ENCODE measurements around the gene GPNMB. TPM values are rescaled to one million over a fixed set of nuclear protein-coding genes. Genes with fewer than 3 reads are reported as not detected.
"Not testable (repeated sequence)": the region's sequence is repeated elsewhere in the genome, so short reads cannot be mapped to it uniquely, and the experiment has no call there.

The GPNMB gene
- 146 and 188 TPM in 2 replicates for total RNA-seq (2014; rRNA removed; shearing (Covaris generic))

DNA sequence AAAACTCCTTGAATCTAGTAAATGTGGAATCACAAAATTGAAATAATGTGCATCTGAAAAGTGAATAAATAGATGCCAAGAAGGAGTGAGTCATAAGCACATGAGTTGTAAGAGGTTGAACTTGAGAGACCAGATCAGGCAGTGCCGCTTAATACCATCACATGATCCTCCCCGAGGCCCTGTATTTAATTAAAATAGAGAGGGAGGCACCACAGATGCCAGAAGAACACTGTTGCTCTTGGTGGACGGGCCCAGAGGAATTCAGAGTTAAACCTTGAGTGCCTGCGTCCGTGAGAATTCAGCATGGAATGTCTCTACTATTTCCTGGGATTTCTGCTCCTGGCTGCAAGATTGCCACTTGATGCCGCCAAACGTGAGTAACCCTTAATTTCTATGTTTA lies at the start of gene GPNMB:
GPNMB (plus strand) TSS at position 221 of the 400 bp plus-strand sequence; CDS start at position 304, 83 bp downstream.
- DNase-seq (ENCODE audit: low read depth), result peak; percentile 94

DNA sequence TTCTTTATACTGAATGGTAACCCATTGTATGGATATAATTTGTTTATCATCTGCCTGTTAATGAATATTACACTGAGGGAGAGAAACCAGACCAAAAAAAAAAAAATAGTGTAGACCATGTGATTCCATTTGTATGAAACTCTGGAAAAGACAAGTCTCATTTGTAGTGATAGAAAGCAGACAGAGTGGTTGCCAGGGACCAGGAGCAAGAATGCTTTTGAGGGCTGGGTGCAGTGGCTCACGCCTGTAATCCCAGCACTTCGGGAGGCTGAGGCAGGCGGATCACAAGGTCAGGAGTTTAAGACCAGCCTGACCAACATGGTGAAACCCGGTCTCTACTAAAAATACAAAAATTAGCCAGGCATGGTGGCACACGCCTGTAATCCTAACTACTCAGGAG lies 48.8 kb upstream of the GPNMB start:
- DNase-seq (ENCODE audit: low read depth), result not testable (repeated sequence)

DNA sequence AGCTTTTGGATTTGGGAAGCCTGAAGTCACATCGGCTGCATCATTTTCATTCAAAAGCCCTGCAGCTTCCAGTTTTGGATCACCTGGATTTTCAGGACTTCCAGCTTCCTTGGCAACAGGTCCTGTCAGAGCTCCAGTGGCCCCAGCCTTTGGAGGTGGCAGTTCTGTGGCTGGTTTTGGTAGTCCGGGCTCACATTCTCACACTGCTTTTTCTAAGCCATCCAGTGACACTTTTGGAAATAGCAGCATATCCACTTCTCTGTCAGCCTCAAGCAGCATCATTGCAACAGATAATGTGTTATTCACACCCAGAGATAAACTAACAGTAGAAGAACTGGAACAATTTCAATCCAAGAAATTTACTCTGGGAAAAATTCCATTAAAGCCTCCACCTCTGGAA lies 46.2 kb upstream of the GPNMB start:
- DNase-seq (ENCODE audit: low read depth), result no peak

DNA sequence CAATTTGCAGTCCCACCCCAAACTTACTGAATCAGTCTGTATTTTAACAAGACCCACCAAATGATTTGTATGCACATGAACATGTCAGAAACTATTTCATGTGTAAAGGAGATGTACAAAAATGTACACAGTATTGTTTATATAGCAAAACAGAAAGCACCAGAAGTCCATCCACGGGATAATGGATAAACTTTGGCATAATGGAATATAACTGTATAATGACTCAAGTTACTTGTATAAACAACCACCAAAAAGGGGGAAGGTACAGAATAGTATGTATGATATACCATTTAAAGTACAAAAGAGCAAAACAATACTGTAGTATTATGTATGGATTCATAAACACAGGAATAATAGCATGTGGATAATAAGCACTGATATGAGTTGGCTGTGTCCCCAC lies 42.3 kb upstream of the GPNMB start:
- no peak for DNase-seq (ENCODE audit: low read depth)

DNA sequence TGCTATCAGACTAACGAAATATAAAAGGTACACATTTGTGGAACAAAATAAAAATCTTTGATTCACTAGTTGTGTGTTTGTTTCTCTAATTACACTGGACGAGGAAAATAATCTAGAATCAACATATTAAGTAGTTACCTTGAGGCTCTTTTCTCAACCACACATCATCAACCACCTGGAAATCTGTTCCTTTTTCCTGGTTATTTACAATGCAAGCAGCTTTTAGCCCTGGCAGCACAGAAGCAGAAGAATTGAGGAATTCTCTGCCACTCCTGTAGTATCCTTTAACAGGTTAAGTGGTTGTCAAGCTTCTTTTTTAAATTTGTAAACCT lies 41.0 kb upstream of the GPNMB start:
- no peak for DNase-seq (ENCODE audit: low read depth)

DNA sequence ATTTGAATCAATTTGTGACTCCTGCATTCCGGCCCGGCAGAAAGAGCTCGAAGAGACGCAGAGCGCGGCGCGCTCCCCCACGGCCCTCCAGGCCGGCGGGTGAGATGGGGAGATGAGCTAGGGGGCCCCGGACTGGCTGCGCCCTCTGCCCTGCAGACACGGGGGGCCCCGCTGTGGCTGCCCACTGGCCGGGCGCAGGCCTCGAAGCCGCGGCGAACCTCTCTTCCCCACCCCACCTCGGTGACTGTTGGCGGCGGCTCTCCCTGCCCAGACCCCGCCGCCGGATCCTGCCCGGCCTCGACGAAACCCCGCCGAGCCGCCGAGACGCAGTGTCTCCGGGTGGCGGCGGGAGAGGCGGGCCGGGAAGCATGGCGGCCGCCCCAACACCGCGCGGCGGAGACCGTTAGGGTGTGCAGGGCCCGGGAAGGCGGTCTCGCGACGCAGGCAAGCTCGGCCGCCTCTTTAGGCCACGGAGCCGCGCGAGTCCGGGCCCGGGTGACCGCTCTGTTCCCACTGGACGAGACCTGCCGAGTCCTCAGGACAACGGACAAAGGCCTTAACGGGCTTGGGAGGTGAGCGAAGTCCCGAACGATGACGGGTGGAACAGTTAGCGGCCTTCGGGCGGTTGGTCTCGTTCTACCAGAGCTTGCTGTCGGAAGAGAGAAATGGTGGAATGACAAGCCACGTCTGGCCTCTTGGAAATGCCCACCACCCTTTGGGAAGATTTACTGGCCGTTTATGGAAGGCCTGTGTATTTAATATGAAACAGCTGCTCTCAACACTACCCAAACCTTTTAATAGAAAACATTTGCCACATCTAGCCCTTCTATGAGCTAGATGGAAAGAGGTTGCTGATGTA lies 40.4 kb upstream of the GPNMB start:
- no peak for DNase-seq (ENCODE audit: low read depth)

DNA sequence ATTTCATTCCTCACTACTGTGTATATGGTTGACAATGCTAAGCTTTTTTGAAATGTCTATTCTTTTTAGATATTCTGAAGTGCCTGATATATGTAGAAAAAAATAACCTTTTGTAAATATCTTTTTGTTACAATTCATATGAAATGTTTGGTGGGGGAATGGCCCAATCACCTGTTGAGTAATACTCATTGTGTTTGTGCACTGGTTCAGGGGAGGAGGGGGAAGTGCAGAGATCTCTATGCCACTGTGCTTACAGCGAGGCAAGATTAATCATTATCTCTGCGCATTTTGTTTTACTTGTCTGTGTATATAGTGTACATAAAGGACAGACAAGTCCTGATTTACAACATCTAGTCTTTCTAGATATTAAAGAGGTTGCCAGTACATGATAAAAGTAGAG lies 39.6 kb upstream of the GPNMB start:
- DNase-seq (ENCODE audit: low read depth), result no peak

DNA sequence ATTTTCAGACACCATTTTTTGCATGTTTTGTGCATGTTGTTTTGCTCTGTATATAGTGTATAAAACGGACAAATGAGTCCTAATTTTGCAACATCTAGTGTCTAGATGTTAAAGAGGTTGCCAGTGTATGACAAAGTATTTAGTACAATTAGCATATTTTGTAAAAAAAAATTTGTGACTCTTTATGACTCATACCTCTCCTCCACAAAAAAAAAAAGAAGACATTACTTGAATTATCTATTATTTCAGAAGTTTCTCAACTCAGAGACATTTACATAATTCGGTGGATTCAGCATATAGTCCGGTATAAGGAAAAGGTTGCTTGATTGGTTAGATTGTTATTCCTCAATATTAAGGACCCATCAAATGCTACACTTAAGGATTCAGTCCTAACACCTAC lies 38.7 kb upstream of the GPNMB start:
- no peak for DNase-seq (ENCODE audit: low read depth)

DNA sequence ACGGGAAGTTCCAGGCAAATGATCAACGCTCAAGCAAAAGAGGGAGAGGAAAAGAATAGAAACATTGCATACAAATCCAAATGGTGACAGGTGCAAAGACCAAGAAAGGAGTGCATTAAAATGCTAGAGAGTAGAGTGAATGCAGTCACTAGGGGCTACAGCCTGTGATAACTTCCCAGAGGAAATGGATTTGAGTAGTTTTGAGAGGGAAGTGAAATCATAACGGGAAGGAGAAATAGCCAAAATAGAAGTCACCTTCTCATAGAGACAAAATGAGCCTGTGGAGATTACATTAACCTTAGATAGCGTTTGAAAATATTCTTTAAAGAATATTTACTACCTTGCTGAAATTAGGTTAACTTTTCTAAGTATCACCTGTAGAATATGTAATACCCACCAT lies 38.3 kb upstream of the GPNMB start:
- DNase-seq (ENCODE audit: low read depth), result no peak

DNA sequence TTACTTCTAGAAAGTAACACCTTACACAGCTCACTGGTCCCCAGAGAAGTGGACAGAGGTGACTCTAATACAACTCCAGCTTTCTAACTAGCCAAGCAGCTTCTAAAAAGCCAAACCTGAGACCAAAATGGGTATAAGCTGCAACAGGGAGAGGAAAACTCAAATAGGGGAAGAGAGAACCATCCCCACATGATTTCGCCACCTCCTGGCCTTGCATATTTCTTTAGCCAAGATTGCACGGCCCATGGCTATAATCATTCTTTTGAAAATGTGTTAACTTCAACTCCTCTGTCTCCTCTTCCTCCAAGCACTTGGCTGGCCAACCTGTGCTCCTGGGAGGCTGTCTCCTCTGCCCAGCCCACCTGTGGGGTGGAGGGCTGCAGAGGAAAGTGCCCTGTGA lies 36.1 kb upstream of the GPNMB start:
- DNase-seq (ENCODE audit: low read depth), result no peak

DNA sequence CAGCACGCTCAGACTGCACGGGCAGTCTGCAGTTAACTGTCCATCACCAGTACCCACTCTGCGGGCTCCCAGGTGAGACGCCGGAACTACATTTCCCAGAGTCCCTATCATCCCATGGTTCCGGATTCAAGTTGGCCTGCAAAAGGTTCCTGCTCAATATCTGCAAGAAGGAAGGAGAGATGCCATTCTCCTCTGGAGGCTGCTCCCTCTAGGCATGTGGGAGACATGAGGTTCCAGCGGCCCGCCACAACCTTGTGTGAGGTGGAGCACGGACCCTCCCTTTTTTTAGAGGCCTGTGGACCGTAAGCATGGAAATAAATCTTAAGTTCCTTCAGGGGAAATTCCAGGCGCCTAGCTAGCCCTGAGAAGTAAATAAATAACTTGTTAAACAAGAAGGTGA lies 35.0 kb upstream of the GPNMB start:
- no peak for DNase-seq (ENCODE audit: low read depth)

DNA sequence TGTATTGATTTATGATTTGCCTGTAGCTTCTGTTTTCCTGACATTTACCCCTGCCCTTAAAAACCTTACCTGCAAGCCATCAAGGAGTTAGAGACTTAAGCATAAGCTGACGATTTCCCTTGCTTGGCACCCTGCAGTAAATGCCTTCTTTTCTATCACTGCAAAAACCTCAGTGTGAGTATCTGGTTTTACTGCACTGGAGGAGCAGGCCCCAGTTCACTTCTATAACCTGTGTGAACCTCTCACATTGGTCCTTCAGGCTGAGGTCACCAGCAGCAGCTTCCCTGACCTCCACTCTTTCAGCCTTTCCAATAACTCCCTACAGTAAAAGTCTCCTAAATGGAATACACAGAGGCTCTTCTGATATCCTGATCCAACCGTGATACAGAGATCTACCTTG lies 34.2 kb upstream of the GPNMB start:
- DNase-seq (ENCODE audit: low read depth), result no peak

DNA sequence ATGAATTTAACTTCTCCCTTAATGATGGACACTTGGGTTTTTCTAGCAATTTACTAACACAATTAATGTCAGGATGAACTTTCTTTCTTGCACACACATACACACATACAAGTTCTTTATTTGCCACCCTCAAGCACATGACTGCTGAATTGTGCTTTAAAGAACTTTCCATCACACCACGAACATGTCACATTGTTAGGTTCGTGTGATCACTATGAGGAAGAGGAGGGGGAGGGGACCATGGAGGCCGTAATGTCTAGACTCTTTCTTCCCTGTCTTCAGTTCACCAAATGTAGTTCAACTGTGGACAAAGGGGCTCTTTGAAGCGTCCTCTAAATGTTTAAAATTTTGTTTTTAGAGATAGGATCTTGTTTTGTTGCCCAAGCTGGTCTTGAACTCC lies 33.7 kb upstream of the GPNMB start:
- no peak for DNase-seq (ENCODE audit: low read depth)

DNA sequence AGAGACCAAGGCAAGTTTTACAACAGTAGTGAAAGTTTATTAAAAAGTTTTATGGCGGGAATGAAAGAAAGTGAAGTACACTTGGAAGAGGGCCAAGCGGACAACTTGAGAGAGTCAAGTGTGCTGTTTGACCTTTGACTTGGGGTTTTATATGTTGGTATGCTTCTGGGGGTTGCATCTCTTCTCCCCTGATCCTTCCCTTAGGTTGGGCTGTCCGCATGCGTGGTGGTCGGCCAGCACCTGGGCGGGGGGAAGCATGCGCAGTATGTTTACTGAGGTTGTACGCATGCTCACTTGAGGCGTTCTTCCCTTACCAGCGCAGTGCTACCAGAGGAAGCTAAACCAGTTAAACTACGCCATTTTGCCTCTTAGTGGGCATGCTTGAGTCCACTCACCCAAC lies 32.8 kb upstream of the GPNMB start:
- no peak for DNase-seq (ENCODE audit: low read depth)

DNA sequence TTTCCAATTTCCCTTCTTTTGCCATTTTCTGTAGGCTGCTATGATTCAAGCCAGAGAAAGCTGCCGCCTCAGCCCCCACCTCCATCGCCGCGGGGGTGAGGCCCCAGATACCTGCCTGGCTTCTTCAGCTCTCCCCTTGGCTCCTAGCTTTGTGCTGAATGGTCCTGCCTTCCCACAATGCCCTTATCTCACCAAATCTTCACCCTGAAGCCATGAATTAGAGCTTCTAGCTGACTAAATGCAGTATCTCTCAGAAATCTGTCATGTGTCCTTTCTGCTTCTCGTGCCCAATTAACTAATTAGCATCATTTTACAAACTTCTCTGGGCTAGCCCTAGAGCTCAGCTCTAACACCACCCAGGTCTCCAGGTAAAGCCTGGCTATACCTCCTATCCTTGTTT lies 32.2 kb upstream of the GPNMB start:
- no peak for DNase-seq (ENCODE audit: low read depth)

DNA sequence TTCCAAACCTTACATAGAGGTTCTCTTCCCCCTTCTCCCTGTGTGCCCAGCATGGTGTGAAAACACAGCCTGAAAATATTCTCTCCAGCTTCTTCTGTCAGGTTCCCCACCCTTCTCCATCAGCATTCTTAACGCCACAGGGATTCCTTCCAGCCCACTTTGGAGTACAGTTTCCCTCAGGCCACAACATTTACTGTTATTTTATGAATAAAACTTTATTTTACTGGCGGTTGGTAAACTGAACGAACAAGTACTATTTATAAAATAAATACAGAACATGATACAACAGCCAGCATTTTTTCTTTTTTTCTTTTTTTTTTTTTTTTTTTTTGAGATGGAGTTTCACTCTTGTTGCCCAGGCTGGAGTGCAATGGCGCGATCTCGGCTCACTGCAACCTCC lies 31.6 kb upstream of the GPNMB start:
- no peak for DNase-seq (ENCODE audit: low read depth)

DNA sequence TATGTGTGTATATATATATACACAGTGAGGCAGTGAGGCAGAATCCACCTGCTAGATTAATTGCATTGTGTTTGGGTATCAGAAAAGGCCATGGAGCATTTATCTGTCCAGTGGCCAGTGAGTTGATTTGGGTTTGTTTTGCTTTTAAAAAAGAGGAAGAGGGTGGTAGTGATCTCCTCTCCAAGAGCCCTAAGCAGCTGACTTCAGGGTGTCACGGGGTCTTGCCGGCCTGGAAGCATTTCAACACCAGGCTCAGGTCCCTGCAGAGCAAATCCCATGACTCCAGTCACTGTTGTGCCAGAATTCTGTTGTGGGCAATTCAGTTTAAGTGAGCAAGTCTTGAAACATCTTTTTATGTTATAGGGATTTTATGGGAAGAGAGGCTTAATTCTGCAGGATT lies 30.6 kb upstream of the GPNMB start:
- no peak for DNase-seq (ENCODE audit: low read depth)

DNA sequence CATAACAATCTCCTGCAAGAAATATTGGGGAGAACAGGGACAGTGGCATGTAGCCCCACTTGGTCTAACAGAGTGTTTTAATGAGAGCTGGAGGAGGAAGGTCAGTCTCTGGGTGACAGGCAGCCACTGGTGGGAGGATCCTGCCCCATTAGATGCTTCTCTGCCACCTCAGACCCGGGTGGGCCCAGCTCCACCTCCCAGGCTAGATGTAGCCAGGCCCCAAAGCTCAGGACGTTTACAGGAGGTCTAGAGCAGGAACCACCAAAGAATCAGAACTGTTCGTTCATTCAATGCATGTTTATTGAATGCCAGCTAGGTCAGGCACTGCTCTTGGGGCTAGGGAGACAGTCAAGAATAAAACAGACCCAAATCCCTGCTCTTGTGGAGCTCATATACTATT lies 28.4 kb upstream of the GPNMB start:
- DNase-seq (ENCODE audit: low read depth), result no peak

DNA sequence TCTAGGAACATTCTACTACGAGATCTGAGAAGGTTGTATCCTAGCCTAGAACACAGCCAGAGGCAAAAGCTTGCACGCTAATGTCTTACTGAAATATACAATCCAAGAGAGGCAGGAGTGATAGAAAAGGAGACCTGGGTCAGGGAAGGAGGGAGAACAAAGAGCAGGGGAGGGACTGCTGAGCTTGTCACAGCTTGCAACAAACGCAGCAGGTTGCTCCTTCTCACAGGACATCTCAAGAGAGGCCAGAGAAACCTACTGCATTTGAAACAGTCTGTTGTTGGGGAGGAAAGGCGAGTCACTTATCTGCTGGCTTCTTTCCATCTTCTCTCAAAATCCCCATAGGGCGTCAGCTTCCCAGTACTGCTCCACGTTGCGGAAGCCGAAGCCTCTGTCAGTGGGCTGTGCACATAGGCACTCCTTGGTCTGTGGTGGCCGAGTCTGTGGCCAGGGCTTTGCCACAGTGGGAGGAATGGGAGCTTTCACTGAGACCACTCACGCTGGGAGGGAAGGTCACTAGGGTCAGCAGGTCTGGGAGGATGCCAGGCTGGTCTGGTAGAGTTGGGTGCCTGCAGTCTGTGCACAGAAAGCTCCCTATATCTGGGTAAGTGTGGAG lies 25.8 kb upstream of the GPNMB start:
- DNase-seq (ENCODE audit: low read depth), result peak; percentile 12

DNA sequence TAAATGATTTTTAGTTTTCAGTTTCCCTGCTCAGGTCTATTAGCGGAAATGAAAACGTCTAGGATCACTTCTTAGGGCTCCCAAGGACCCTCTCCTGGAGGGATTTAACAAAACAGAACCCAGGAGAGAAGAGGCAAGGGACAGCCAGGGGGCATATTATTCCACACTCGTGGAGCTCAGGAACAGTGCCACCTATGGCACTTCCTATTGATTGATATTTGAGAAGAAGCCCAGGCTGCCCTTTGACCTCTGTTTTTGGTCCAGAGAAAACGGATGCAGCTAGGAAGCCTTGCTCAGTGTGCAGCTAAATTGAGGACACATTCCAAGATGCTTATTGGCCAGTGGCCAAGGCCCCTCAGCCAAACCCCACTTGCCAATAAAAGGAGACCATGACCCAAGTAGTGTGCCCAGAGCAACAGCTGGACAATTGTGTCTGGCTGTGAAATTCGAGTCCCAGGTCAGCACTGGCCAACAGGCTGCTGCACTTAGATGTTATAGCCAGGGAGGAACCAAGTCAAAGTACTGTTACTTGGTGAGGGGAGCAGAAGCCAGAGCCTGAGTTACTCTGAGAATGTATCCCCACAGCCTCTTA lies 24.0 kb upstream of the GPNMB start:
- DNase-seq (ENCODE audit: low read depth), result no peak

DNA sequence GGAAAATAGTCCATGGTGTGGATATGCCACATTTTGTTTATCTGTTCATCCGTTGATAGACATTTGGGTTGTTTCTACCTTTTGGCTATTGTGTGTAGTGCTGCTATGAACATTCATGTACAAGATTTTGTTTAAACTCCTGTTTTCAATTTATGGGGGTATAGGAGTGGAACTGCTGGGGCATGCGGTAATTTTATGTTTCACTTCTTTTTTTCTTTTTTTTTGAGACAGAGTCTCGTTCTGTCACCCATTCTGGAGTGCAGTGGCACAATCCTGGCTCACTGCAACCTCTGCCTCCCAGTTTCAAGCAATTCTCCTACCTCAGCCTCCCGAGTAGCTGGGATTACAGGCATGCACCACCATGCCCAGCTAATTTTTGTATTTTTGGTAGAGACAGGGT lies 22.2 kb upstream of the GPNMB start:
- not testable (repeated sequence) for DNase-seq (ENCODE audit: low read depth)

DNA sequence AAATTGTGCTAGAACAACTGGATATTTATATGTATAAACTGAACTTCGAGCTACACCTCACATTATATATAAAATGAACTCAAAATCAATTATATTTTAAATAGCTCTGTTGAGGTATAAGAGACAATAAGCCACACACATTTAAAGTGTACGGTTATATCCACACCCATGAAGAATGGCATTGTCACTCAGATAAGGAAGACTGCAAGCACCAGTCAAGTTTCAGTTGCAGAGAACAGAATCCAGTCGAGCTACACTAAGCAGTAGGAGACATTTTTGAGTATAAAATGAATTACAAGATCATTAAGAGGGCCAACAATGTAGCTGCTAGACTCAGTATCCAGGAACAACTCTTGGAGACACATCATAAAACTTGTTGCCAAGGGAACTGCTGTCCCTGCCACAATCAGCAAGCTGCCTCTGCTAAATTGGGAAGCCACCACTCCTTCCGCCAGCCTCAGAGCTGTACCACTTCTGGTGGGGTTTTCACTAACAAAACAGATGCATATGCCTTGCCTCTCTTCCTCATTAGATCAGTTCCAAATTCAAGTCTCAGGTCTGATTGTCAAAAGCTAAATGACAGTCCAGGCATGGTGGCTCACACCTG lies 19.6 kb upstream of the GPNMB start:
- no peak for DNase-seq (ENCODE audit: low read depth)

DNA sequence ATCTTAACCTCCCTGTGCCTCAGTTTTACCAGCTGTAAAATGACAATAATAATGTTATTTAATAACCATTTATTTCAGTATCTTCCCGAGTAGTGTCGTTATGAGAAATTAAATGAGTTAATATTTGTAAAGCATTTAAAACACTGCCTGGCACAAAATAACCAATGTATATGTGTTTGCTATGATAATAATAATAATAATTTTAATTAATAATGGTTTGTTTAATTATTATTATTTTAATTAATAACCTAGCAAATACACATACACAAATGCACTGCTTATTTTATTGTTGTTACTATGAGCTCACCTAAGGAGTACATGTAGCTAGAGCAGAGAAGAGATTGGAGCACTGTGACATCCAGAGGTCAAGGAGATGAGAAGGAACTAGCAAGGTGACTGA lies 18.2 kb upstream of the GPNMB start:
- DNase-seq (ENCODE audit: low read depth), result no peak
